Tibial artery (tissue), 4 donors: ENCODE measurements around the gene GCLM.

Experiments
- DNase-seq, 2 donors: peaks; one replicate each; pipeline ENCODE4 v3.0.0-alpha.2; 2019
- H3K27ac ChIP-seq, 2 donors: fragments of 200-600 bp; sonication (generic) in 1 of 2; 1 replicate in 1 of 2; 2 replicates in 1 of 2; pipeline ENCODE4 v1.5.1; 2018 to 2019; ENCODE audit warnings: mild to moderate bottlenecking in 1 of 2
- H3K27me3 ChIP-seq, 2 donors: fragments of 200-600 bp; sonication (generic) in 1 of 2; one replicate each; pipeline versions ENCODE4 v1.5.1 to v1.6.0; 2016 to 2019
- H3K36me3 ChIP-seq, 3 donors: fragments of 200-600 bp; sonication (generic) in 2 of 3; one replicate each; pipeline ENCODE4 v1.5.1; 2016 to 2019; ENCODE audit warnings: mild to moderate bottlenecking in 2 of 3
- H3K4me1 ChIP-seq, 4 donors: fragments of 200-600 bp; sonication (generic) in 2 of 4; 1 replicate in 3 of 4; 2 replicates in 1 of 4; pipeline ENCODE4 v1.5.1; 2016 to 2019
- H3K4me3 ChIP-seq, 2 donors: fragments of 200-600 bp; sonication (generic) in 1 of 2; 1 replicate in 1 of 2; 2 replicates in 1 of 2; pipeline ENCODE4 v1.5.1; 2018 to 2019; ENCODE audit warnings: mild to moderate bottlenecking in 2 of 2
- H3K9me3 ChIP-seq, 3 donors: fragments of 200-600 bp; sonication (generic) in 1 of 3; one replicate each; pipeline ENCODE4 v1.5.1; 2016 to 2019
- intact Hi-C: fragments of 100-400 bp; cut with DNase I; formaldehyde crosslinking; loops from one replicate; pipeline ENCODE4 v1.15.0; 2023; ENCODE audit warnings: low total_unique reads
- TF ChIP-seq, protein P1 (sequence below), 2 experiments: fragments of 200-600 bp in 1 of 2; fragments of 450-650 bp in 1 of 2; IDR thresholded peaks; one replicate each; pipeline ENCODE4 v1.5.1; 2017 to 2019; ENCODE audit warnings: antibody characterized with exemption in 2 of 2, mild to moderate bottlenecking in 1 of 2, moderate library complexity in 1 of 2

GCLM gene

DNA sequence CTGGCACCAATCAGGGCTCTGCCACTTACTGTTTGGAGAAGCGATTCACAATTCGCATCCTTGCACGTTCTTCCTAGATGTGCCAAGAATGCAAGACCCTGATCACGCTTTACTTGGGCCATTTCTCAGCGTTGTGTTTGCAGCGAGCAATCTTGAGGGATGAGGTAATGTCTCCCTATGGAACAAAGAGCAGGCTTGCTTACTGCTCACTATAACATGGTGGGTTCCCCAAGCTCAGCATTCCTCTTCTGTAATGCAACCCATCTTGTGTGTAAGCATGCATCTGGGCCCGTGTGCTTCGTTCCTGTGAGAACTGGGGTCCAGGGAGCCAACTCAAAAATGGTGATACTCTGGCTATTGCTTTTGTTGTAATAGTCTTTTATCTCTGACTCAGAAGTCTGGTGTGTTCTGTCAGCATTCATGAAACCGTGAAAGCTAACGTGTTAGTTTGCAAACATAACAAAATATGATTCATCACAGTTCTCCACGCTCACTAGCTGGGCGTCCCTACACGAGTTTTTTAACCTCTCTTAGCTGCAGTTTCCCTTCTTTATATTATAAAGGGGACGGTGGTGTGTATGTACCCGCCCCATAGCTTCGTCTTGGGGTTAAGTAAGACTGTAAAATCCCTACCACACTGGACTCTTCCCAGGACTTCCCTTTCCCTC, 63.6 kb downstream of the GCLM start:
- H3K4me1 ChIP-seq, result peaks cover 0 to 29% (median 11%) of the 10 kb centered on the region in 4 donors
- no peak for DNase-seq
- H3K27ac ChIP-seq, result peak overlapping the region; percentile 97 to 98
- H3K4me3 ChIP-seq, result peak overlapping the region; percentile 85 to 88
- intact Hi-C loops, result loop anchor here (10.0 kb wide), 1 partner anchor 401 kb away; the partner anchor contains the start of gene FNBP1L
- TF ChIP-seq, protein P1, sequence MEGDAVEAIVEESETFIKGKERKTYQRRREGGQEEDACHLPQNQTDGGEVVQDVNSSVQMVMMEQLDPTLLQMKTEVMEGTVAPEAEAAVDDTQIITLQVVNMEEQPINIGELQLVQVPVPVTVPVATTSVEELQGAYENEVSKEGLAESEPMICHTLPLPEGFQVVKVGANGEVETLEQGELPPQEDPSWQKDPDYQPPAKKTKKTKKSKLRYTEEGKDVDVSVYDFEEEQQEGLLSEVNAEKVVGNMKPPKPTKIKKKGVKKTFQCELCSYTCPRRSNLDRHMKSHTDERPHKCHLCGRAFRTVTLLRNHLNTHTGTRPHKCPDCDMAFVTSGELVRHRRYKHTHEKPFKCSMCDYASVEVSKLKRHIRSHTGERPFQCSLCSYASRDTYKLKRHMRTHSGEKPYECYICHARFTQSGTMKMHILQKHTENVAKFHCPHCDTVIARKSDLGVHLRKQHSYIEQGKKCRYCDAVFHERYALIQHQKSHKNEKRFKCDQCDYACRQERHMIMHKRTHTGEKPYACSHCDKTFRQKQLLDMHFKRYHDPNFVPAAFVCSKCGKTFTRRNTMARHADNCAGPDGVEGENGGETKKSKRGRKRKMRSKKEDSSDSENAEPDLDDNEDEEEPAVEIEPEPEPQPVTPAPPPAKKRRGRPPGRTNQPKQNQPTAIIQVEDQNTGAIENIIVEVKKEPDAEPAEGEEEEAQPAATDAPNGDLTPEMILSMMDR (IDR thresholded peaks at IDR 0.05), result no peak
- no peaks in the 10 kb centered on the region for H3K27me3 ChIP-seq
- no peaks in the 10 kb centered on the region for H3K36me3 ChIP-seq
- no peaks in the 10 kb centered on the region for H3K9me3 ChIP-seq

- peak in 1 of 2 donors; percentile 27 for DNase-seq
- intact Hi-C loops, result loop anchor here (10.0 kb wide), 1 partner anchor 400 kb away; the partner anchor contains the start of gene FNBP1L
- peaks cover 0 to 3% (median 0%) of the 10 kb centered on the region in 3 donors for H3K36me3 ChIP-seq
- peaks cover 0 to 29% (median 11%) of the 10 kb centered on the region in 4 donors for H3K4me1 ChIP-seq
- peak overlapping the region; percentile 97 to 98 for H3K27ac ChIP-seq
- no peak overlapping the region for H3K4me3 ChIP-seq
- no peaks in the 10 kb centered on the region for H3K9me3 ChIP-seq
- H3K27me3 ChIP-seq, result no peaks in the 10 kb centered on the region
- TF ChIP-seq, protein P1 (IDR thresholded peaks at IDR 0.05), result peak; percentile 56 to 68
Observed at GRCh38 chr1:93844262-93845045, 64.8 kb downstream of the GCLM start.

DNA sequence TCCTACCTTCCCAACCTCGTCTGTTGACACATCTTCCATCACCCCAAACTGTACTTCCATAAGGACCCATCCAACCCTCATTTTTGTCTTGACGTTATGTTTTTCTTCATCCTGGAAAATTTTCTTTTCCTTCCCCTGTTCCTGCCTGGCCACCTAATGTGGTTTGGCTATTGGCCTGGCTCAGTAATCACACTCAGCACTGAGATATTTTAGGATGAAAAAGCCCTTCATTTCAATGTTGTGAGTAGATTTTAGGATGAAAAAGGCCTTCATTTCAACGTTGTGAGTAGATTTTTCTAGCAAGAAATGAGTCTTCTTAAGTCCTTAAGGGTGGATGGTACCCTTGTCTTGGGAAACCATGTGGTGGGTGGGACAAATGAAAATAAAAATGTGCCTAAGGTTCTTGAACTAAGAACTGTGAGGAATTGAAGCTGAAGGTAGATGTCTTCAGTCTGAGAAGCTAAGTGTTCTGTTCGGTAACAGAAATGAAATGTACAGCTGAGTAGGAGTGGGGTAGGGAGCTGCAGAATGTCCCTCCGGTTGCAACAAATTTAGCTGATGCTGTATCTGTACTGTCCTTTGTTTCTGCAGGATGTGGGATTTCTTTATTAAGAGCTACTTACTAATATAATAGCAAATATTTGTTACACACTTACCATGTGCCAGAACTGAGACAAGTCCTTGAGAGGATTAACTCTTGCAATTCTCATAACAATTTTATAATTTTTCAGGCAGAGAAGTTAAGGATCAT, 66.3 kb downstream of the GCLM start:
- TF ChIP-seq, protein P1 (IDR thresholded peaks at IDR 0.05), result no peak
- peaks cover 0 to 3% (median 0%) of the 10 kb centered on the region in 3 donors for H3K36me3 ChIP-seq
- no peak overlapping the region for H3K27ac ChIP-seq
- intact Hi-C loops, result loop anchor here (10.0 kb wide), 1 partner anchor 398 kb away; the partner anchor contains the start of gene FNBP1L
- H3K4me1 ChIP-seq, result peaks cover 0 to 23% (median 11%) of the 10 kb centered on the region in 4 donors
- DNase-seq, result no peak
- no peaks in the 10 kb centered on the region for H3K27me3 ChIP-seq
- no peak overlapping the region for H3K4me3 ChIP-seq
- H3K9me3 ChIP-seq, result no peaks in the 10 kb centered on the region

GRCh38 chr1:93841771-93842170, 67.5 kb downstream of the GCLM start:
- no peaks in the 10 kb centered on the region for H3K9me3 ChIP-seq
- TF ChIP-seq, protein P1 (IDR thresholded peaks at IDR 0.05), result no peak
- H3K4me3 ChIP-seq, result no peak overlapping the region
- no peak for DNase-seq
- H3K36me3 ChIP-seq, result peaks cover 0 to 3% (median 0%) of the 10 kb centered on the region in 3 donors
- peaks cover 0 to 23% (median 11%) of the 10 kb centered on the region in 4 donors for H3K4me1 ChIP-seq
- H3K27ac ChIP-seq, result no peak overlapping the region
- intact Hi-C loops, result loop anchor here (10.0 kb wide), 1 partner anchor 397 kb away; the partner anchor contains the start of gene FNBP1L
- no peaks in the 10 kb centered on the region for H3K27me3 ChIP-seq

- TF ChIP-seq, protein P1 (IDR thresholded peaks at IDR 0.05), result no peak
- Histone ChIP-seq H3K4me1 (peaks cover 0 to 22% (median 11%) of the 10 kb centered on the region in 4 donors), H3K4me3 (no peak overlapping the region), H3K27me3 (no peaks in the 10 kb centered on the region), H3K27ac (no peak overlapping the region), H3K36me3 (peaks cover 0 to 3% (median 0%) of the 10 kb centered on the region in 3 donors), H3K9me3 (no peaks in the 10 kb centered on the region)
- DNase-seq, result no peak
- intact Hi-C loops, result loop anchor here (10.0 kb wide), 1 partner anchor 396 kb away; the partner anchor contains the start of gene FNBP1L
Observed at GRCh38 chr1:93840956-93841482, 68.2 kb downstream of the GCLM start.
